ENCODE data around the gene TMEM245.
"Not testable (repeated sequence)": the region's sequence is repeated elsewhere in the genome, so short reads cannot be mapped to it uniquely, and the experiment has no call there.

TMEM245 gene

DNA sequence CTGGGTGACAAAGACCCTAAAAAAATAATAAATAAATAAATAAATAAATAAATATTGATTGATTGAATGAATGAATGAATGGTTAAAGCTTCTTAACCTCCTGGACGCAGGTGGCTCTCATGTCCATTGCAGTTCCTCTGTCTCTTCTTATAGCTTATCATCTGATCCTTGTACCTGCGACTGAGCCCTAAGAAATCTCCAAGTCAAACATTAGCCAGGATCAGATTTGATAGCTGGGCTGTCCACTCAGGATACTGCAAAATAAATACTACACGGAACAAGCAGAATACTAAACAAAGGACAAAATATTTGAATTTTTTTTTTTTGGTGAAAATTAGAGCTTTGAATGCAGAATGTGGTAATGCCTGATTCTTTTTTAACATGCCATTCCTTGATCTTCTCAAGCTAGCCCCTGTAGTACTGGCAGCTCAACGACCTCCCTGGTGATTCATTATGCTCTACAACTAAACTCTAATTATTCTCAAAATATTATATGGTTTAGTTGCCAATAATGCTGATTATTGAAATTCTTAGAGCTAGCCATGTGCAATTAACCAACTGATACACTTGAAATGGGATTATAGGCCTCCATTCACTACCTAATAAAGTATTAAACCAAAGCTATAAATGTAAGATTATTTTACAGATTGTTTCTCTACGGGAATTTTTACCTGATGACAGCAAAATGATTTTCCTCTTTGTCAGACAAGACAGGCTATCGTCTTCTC is 9.9 kb upstream of the TMEM245 start:
- DNase-seq, result no peak

DNA sequence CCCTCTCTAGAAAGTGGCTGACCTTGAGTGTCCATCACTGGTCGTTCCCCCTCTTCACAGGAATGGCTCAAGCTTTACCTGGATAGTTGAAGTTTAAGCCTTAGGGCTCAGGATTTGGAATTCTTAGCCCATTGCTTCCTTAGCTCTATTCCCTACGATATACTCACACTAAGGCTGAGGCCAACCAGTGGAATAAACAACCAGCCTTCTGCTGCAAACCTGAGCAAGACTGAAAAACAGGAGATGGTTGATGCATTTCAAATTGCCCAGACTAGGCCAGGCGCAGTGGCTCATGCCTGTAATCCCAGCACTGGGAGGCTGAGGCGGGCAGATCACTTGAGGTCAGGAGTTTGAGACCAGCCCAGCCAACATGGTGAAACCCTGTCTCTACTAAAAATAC is 6.9 kb upstream of the TMEM245 start:
- DNase-seq, result not testable (repeated sequence)

DNA sequence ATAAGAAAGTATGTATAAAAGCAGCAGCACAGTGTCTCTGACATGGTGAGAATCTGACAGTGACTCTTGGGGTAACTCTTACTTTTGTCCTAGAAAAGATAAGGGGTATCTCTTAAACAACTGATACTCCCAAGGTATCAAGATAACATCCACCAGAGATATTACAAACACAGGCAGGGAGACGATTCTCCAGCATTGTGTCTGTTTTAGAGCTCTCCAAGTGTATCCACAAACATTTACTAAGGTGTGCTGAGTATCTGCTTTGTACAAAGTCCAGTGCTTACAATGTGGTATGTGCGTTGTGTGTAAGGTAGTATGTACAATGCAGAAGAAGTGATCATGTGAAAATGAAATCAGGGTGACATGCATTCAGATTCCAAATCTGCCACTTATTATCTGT is 4.4 kb upstream of the TMEM245 start:
- no peak for DNase-seq

DNA sequence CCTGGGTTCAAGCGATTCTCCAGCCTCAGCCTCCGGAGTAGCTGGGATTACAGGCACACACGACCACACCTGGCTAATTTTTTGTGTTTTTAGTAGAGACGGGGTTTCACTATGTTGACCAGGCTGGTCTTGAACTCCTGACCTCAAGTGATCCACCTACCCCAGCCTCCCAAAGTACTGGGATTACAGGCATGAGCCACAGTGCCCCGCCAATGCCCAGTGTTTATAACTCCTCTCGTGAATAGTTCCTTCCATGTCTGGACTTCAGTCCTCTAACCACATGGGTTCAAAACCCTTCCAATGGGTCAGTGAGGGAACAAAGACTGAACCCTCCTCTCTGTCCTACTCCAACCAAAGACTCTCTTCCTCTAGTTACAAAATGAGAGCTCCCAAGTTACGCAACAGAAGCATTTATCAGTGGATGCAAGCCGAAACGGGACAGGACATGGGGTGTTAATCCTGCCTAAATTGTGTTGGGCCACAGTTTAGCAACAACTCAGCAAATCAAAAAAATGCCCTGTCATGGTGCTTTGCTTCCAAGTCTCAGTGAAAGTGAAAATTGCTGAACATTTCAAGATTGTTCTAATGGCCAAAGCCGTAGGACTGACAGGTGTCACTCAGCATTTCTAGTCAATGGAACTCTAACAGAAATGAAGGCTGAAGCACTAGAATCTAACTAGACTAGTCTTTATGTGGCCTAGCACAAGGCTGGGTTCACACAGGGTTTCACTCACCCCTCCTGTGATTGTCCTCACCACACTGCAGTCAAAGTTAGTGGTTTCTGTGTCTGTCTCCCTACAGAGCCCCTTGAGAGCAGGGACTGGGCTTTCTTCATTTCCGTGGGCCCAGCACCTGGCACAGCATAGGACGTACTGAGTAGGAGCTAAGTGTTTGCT is 3.2 kb upstream of the TMEM245 start:
- DNase-seq, result no peak

DNA sequence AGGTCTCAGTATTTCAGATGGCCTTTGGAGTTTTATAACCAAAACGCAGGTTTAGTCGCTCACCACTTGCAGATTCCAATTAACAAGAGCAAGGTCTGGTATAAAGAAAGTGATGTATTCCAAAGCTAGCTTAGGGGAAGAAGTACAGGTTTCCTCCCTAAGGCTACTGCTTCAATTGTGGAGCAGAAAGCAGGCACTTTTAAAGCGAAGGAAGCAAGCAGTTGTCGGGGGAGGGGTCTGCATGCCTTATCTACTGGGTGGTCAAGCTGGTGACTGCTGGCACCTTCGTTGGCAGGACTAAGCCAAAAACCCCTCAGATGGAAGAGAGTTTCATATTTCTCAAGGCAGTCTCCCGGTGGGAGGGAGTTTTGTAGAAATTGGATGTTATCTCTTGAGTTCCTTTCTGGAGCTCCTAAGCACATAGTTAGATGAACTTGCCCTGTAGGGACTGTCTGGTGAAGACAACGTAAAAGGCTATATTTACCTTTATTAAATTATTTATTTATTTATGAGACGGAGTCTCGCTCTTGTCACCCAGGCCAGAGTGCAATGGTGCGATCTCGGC is 1.6 kb upstream of the TMEM245 start:
- DNase-seq, result no peak

DNA sequence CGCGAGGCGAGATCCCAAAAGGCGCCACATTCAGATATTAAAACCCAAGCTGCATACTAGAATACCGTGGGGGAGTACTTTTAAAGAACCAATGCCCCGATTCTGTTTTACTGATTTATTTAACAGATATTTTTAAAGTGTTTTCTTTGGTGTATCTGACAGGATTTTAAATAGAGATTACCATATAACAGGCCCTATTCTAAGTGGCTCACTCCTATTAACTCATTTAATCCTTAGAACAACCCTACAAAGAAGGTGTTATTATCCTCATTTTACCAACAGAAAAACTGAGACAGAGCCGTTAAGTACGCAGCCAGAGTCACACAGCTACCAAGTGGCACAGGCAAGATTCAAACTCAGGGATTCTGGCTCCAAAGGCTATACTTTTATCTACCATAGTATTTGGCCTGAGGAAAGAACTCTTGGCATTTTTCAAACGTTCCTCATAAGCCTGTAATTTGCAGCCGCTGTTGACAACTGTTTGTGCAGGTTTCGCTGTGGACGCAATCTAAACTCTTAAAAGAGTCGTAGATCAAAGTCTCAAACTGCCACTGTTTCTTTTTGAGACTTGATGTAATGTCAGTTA is 550 bp upstream of the TMEM245 start:
- DNase-seq, result no peak

DNA sequence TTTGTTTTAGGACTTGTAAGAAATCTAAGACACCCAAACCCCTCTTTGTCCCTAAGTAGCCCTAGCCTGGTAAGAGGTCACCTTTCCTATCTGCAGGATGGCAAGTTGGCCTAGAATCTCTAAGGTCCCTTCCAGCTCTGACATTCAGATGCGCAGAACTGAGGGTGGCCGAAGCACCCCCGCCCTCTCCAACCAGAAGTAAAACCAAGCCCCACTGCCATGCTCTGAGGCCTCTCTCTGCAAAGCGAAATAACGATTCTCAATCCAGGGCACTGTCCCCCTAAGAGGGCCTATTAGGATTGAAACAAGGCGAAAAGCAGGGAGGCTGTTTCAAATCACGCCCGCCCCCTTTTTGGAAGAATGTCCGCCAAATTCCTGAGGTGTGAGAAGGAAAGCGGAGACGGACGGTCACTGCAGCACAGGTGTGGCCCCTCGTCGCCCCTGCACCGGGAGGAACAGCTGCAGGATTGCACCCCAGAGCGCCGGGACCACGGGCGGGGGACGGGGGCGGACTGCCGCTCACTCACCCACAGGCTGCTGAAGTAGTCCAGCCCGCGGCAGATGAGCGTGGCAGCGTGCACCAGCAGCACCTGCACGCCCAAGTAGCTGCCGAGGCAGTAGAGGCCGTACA is 824 bp downstream of the TMEM245 start:
- no peak for DNase-seq

DNA sequence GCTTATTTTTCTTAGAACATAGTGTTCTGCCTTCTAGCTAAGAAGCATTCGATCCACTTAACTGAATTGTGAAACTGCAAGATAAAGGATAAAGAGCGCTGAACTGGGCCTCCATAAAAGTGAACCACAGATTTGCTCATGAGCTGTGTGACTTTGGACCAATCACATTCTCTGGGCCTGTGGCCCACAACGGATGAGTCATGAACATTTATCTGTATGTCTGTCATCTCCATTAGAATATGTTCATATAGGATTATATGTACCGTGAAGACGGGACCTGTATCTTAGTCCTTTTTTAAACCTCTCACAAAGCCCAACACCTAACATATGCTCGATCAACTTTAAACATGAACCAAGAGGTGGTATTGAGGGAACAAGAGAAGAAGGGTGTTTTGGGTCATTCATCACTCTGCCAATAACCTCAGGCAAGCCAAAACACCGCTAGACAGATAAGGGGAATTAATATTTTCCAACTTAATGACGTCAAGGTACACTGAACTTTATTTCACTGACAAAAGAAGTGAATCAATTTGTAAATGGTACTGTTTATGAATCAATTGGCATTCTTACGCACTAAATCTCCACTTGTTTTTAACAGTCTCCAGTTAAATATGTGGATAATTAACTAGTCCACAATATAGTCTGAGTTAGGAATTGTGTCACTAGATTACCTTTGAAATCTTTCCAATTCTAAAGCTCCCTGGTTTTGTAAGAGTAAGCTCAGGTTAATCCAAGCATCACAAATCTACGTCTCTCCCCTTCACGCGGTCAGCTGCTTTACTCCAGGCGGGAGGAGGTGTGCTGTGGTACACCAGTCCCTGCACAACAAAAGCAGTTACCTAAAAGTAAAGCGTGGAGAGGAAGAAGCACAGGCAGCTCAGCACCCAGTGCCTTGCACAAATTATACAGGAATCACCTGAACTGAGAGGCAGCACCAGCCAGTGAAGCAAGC is 1.6 kb downstream of the TMEM245 start:
- DNase-seq, result no peak

DNA sequence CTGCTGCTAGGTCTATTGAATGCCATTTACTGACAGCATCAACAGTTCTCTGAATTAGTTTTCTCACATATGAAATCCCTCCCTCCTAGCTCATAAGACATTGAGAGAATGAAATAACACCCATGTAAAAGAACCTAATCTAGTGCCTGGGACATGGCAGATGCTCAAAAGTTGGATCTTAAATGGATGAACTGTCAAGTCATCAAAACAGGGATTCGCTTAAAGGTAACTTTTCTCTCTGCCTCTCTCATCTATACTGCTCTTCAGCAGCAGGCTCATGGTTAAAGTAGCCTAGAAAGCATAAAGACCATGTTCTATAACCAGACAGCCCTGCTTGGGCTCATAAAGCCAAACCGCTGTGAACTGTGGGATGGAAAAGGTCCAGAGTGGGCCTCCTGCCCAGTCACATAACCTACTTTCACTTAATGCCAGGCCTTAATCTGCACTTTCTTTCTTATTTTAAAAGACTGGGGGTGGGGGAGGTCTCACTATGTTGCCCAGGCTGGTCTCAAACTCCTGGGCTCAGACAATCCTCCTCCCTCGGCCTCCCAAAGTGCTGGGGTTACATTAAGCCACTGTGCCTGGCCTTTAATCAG is 3.7 kb downstream of the TMEM245 start:
- no peak for DNase-seq

DNA sequence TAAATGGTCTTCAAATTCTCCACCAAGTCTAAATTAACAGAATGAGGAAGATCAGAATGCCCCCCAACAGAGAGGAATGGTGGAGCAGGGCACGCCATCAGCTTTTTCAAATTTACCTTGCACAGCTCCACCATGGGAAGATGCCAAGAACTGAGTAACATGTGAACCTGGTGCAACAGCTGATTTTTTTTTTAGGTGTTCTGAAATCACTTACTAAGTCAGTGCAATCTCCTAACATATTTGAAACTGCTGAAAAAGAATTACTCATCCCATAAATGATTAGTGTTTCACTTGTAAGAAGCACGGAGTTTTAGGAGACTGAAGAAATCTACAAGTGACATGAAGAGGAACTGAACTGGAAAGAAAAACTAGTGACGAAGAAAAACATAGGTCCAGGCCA is 5.1 kb downstream of the TMEM245 start:
- no peak for DNase-seq

DNA sequence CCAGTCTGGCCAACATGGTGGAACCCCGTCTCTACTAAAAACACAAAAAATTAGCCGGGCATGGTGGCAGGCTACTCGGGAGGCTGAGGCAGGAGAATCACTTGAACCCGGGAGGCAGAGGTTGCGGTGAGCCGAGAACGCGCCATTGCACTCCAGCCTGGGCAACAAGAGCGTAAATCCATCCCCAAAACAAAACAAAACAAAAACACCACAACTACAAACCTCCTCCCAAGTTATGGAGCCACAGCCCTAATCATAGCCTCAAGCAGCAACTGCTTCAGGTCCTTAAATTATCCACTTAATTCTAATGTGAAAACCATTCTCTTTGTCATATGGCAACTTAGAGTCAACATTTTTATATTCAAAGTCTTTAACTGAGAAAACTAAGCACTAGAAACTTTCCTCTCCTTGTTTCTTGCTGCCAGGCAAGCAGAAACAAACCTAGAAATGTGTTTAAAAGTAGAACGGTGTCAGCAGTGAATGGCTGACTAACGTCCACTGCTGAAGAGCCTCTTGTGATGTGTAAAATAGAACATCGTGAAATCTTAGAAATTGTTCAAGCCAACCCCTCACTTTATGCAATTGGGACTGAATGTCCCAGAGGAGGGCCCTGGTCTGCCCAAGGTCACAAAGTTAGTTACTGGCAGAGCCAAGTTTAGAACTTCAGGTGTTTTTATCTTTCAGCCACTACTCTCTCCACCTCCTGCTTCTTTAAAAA is 5.7 kb downstream of the TMEM245 start:
- DNase-seq, result no peak

DNA sequence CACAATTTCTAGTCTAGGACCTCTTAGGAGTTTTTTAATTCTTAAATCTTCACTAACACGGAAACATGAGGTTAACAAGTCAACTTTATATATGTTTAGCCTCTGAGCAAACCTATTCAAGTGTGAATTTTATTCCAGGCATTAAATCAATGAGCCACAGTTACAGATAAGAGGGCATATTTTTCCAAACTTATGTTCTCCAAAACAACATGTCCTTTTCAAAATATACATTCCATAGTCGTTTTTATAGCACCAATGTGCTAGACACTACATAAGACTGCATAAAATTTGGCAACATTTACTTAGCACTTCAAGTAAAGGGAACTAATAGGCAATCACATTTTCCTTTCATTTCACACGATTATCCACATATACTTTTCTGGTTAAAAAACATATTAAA is 6.5 kb downstream of the TMEM245 start:
- DNase-seq, result no peak

DNA sequence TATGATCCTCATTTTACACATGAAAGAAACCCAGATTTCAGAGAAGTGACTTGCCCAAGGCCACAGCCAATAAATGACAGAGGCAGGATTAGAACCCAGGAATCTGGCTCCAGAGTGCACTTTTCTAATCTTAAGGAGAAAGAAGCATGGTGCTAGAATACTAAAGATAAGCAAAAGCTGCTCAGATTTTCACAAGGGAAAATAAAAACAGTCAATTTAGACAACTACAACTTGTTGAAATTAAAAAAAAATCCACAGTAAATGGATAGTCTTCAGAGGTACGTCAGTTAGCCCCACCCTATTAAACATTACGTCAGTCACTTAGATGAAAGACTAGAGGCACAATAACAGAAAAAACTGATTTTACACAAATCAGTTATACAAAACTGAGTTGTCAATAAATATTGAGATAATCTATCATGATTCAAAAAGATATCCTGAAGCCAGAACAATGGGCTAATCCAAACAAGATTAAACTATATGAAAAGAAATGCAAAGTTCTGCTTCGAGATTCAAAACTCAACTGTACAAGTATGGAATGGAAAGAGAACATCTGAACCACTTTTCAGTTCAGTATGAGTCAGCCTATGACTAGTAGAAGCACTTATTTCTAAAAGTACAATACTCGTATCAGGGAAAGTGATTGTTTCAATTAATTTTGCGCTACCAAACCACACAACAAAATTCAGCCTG is 9.3 kb downstream of the TMEM245 start:
- no peak for DNase-seq

DNA sequence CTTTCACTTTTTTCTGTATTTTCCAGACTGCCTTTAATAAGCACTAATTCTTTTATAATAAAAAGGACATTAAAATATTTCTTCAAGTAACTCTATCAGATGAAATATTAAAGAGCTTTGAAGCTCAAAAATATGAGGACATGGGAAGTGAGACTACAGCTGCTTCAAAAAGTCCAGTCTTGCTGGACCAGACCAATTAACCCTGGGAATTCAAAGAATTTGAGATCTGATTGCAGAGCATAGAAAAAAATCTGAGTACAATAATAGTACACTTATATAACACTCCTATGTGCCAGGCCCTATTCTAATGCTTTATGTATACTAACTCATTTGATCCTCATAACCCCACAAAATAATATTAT is 9.8 kb downstream of the TMEM245 start:
- DNase-seq, result no peak

DNA sequence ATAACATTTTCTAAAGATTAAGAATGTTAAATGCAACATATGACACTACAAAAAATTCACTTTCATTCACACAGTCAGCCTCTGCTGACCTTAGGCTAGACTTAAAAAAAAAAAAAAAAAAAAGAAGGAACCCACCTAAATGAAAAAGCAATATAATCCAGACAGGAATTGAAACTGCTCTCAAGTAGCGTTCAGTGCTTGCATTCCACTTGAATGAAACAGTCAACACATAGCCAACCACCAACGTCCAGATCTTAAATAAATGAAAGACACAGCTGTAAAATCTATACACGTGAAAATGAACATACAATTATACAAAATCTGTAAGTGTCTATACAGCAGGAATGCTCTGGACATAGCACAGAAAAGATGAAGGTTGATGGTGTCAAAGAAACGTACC is 11.4 kb downstream of the TMEM245 start:
- DNase-seq, result no peak

DNA sequence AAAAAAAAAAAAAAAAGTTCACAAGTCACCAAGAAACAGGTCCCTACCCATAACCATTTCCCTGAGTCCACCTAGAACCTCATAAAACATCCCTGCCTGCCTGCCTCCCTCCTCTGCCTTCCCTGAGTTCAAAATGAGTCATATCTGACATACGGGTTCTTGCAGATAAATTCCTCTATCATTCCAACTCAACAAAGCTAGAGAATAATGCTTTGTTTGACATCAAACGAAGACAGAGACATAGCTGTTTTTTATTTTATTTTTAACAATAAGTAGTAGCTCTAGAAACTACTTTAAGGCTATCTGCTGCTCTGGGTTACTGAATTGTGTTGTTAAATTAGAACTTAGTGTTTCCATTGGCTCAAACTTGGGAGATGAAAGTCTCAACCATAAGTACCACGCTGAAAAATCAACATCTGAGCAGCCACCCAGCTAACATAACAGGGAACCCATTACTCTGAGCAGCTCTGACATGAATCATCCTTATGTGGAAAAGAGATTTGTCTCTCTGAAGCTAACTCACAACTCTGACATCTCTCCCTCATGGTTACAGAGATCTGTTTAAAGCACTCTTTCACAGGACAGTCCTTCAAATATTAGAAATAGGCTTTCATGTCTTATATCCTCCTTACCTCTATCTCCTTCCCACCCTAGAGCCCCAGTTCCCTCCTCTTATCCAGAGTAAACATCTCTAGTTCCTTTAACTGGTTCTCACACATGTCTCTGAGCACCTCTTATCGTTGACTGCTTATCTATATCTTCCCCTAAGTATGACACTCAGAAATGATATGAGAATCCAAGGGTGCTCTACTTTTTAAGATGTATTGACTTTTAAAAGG is 12.1 kb downstream of the TMEM245 start:
- DNase-seq, result no peak

DNA sequence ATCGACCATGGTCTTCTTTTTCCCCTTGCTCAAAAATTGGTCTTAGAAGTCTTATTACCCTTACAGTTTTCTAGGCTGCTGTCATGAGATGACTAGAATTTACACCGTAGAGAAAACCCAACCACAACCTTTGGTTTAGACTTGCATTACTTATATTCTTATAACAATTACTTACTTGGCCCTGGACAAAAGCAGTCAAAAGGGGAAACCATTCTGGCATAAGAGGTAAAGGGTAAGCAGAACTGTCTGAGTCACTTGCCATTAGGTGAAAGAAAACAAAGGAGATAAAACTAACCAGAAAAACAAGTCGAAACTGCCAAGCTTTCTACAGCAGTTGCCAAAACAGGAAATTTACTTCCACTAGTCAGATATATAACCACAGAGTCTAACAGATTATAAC is 17.9 kb downstream of the TMEM245 start:
- DNase-seq, result no peak

DNA sequence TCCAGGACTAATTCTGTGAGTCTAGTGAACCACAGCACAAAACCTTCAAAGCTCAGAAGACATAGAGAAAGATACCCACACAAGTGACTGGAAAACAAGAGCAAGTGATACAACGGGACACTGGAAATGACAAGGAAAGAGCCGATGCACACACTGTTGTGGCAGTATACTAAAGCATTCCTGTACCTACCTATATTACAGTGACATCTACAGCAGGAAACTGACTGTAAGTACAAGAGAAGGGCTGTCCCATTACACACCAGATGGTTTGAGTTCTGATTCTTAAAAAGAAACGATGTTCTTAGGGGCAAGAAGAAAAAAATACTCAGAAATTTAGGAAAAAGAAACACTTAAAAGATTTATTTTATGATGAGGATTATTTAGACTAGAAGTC is 18.5 kb downstream of the TMEM245 start:
- DNase-seq, result no peak

DNA sequence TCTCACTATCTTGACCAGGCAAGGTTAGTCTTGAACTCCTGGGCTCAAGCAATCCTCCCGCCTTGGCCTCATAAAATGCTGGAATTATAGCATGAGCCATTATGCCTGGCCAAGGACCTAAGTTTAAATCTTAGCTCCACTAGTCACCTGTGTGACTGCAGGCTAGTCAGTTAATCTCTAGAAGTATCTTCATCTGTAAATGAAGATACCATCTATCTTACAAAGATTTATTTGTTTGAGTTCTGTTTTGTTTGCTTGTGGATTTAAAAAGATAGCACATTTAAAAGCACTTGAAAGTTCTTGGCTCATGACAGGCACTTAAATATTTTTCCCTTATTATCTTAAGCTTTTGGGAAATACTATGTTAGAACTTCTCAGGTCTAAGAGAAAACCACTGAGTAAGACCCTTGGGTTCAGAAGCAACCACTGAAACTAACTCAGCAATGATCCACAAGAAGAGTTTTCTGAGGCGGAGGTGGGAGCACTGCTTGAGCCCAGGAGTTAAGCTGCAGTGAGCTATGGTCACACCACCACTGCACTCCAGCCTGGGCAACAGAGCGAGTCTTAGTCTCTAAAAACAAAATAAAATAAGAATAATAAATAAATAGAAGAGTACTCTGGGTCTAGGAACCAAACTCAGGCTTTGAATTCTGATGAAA is 19.1 kb downstream of the TMEM245 start:
- DNase-seq, result no peak
